COLO829 (cell line): ENCODE measurements around the gene GPC4.
A peak's percentile ranks its signal among the peaks of the same experiment; 100 is the strongest.

ENCODE experiments used
- DNase-seq: peaks from one replicate; pipeline ENCODE4 v3.0.0; 2012; ENCODE audit warnings: low spot score

GPC4 gene

GRCh38 chrX:133410550-133410949 lies 4.7 kb downstream of the GPC4 start:
- DNase-seq, result no peak

DNA sequence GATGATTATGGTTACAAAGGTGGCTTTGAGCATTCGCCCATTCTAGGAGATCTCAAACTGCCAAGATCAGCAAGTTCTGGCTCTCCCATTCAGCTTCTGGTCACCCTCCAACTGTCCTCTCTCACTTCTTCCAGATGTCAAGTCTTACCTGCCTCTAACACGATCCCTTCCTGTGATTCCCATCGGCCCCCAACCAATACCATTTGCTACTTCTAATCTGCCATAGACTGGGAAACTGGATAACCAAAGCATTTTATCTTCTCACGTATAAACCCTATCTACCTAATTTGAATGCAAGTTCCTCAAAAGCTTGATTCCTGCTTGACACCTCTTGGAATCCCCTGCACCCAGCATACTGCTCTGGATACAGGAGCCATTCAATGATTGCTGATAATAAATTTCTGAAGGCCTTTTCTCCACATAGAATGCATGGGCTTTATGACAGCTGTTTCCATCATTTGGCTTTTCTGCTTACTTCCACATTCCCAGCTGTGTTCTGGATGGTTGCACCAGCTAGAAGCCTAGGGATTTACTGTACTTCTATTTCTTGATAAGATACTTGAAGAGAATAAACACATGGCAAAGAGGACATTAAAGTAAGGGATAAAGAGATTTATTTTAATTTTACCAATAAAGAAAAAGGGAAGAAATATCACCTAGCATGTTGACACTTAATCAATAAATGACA lies 9.6 kb downstream of the GPC4 start:
- no peak for DNase-seq

- DNase-seq, result no peak
These were observed 11.3 kb downstream of the GPC4 start for GRCh38 chrX:133403984-133404383.

- DNase-seq, result no peak
These were observed 12.3 kb downstream of the GPC4 start for GRCh38 chrX:133402830-133403625.

DNA sequence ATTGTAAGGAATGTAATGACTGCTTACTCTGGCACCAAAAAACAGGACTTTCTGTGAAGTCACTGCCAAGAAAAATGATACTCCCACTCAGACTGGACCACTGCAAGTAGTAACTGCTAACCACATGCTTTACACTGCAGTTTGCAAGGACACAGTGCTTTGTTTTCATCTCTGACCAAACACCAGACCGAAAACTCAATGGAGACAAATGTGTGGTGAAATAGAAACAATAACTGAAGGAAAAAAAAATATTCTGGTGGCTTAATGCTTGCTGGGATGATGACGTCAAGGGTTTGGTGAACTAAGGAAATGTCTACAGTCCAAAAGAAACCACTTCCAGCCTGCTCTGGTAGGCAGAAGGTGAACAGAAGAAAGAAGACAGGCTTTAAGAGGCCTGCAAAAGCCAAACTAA lies 13.2 kb downstream of the GPC4 start:
- DNase-seq, result peak; percentile 15

- no peak for DNase-seq
These were observed 13.8 kb downstream of the GPC4 start for GRCh38 chrX:133401536-133401935.

- no peak for DNase-seq
These were observed 15.9 kb downstream of the GPC4 start for GRCh38 chrX:133399411-133399810.

GRCh38 chrX:133394765-133395164 lies 20.5 kb downstream of the GPC4 start:
- no peak for DNase-seq

- DNase-seq, result no peak
These were observed 22.6 kb downstream of the GPC4 start for GRCh38 chrX:133392671-133393070.

- DNase-seq, result no peak
These were observed 24.2 kb downstream of the GPC4 start for GRCh38 chrX:133391111-133391510.

- no peak for DNase-seq
These were observed 24.6 kb downstream of the GPC4 start for GRCh38 chrX:133390676-133391075.

DNA sequence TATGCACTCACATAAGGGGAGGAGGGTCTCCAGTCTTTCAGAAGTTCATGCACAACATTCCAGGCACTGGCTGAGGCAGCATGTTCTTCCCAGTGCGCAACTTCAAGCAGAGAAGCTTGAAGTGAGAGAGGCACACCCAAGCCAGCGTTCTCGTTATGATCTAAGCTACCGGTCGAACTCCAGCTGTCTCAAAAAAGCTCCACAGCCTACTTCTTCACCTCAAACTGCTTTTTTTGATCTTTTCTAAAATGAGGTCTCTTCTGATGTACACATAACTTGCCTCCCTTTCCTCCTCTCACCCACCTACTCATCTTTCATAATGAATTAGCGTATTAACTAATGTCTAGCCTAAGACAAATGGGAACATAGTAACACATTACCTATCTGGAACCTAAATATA lies 25.3 kb downstream of the GPC4 start:
- DNase-seq, result no peak

- no peak for DNase-seq
These were observed 30.8 kb downstream of the GPC4 start for GRCh38 chrX:133384454-133384853.

- no peak for DNase-seq
These were observed 34.3 kb downstream of the GPC4 start for GRCh38 chrX:133380711-133381619.

DNA sequence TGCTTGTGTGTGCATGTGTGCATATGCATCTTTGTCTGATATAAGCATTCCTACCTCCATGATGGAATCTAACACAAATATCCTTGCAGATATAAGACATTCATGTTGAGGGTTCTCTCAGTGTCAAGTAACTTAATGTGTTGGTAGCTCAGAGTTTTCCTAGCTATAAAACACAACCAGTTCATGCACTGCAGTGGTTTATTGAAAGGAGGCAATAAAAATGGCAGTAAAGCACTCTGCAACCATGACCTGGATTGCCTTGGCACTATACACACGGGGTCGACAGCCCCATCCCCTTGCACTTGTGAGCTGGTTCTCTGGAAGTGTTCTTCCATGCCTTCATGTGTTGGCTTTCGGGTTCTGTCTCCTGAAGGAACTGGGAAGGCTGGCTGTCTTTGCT lies 38.9 kb downstream of the GPC4 start:
- no peak for DNase-seq

GRCh38 chrX:133375615-133376340 lies 39.5 kb downstream of the GPC4 start:
- no peak for DNase-seq

GRCh38 chrX:133374874-133375387 lies 40.4 kb downstream of the GPC4 start:
- no peak for DNase-seq

DNA sequence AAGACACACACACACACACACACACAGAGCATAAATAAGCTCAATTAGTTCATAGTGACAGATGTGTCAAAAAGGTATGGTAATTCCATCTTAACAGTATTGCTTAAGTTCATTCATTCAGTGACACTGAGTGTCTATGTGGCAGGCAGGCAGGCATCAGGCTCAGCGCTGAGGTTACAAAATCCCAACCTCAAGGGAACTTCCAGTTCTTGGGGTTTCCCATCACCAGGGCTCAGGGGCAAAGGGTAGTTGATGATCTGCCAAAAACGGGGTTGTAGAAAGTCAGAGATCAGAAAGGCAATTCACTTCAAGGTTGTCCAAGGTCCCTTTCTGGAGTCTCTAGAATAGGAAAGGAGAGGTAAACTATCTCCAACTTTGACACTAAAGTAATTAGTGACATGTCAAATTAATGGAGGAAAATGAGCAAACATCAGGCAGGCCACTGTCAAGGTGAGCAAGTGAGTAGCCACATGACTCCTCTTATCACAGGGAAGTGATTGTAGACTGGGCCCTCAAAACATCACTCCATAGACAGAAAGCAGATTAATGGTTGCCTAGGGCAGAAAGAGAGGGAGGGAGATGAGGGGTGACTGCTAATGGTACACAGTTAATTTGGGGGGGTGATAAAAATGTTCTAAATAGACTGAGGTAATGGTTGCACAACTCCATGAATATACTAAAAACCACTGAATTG lies 41.8 kb downstream of the GPC4 start:
- DNase-seq, result no peak

DNA sequence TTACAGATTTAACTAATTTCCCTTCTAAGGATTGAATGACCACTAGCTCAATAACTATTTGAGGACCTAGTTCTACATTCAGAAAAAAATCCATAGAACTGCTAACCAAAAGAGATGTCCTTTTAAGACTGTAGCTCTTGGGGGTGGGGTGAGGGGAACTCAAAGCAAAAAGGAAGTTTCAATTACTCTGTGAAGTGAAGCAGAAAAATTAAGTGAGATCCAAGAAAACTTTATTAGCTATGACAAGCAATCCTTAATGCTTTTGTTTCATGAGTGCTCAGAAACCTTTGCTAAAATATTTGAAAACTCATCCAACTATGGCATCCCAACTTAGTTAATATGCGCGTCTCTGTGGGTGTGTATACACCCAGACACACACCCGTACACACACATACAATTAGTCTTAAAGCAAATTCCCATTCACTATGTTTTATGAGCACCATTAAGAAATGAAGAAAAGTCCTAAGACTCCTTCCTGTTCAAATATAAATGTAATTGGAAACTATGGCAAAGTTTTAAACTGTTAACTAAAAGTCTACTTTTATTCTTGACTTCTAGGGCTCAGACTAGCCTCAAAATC lies 44.5 kb downstream of the GPC4 start:
- no peak for DNase-seq

DNA sequence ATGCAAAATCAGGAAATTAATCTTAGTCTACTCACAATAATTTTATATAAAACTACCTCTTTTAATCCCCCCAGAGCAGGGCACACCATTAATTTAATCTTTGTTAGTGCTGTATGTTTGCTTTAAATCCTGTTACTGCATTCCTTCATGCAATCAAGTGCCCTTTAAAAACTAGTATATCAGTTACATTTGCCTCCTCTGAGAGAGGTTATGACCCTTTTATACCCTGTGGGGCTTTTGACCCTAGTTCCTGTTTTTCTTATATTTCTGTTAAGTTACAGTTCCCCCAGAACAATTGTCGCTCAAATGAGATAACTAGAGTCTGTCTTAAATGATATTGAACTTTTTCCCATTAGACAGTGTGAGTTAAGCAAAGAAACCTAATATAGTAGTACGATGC lies 46.2 kb downstream of the GPC4 start:
- DNase-seq, result no peak

DNA sequence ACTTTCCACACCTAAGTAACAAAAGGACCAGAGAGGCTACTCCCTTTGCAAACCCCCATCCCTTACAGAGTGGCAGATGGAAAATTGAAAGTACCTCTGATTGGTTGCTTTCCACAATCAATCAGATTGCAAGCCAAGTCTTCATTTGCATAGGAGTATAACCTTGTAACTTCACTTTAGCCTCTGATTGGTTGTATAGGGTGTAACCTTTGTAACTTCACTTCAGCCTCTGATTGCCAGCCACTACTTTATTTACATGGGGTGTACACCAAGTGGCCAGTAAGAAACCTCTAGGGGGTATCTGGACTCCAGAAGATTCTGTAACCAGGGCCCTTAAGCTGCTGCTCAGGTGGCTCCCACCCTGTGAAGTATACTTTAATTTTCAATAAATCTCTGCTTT lies 48.6 kb downstream of the GPC4 start:
- no peak for DNase-seq
